ENCODE data around the gene CFAP54.

GRCh38 chr12:96711364-96711763 lies 222.0 kb downstream of the CFAP54 start:
- no peak for TF ChIP-seq CTCF (IDR thresholded peaks at IDR 0.05; ENCODE audit: low read depth, low read length)
- no peak for TF ChIP-seq MAX (IDR thresholded peaks at IDR 0.05; ENCODE audit: low read depth, low read length)
- TF ChIP-seq POLR2A (IDR thresholded peaks at IDR 0.05; ENCODE audit: extremely low read depth, insufficient read length): no peak
- no peak for TF ChIP-seq MYC (IDR thresholded peaks at IDR 0.05; ENCODE audit: low read depth, low read length)
